PC-9 (cell line): ENCODE data around the gene MAGI1. TPM values are rescaled to one million over a fixed set of nuclear protein-coding genes. Genes with fewer than 3 reads are reported as not detected.

Experiments
- BruUV-seq: library from RNA; stranded (reverse); fragments of 400-500 nt; replicated peaks from 2 replicates; lab custom pipeline; 2021; lab: Mats Ljungman, UMichigan
- CTCF ChIA-PET: fragments of 300-600 bp; sonication (Branson Sonifier 250); formaldehyde crosslinking; loops from one replicate; lab custom pipeline; 2022; ENCODE audit warnings: antibody characterized with exemption; lab: Charles Lee
- POLR2A ChIA-PET: fragments of 300-600 bp; sonication (Branson Sonifier 250); formaldehyde crosslinking; loops from one replicate; lab custom pipeline; 2022; ENCODE audit warnings: antibody characterized with exemption; ENCODE audit not compliant: unreplicated experiment; lab: Charles Lee
- DNase-seq, 2 experiments: peaks; one replicate each; pipeline versions ENCODE4 v3.0.0 to v3.0.0-alpha.2; 2015 to 2022; ENCODE audit warnings: mixed read lengths in 1 of 2
- H2AFZ ChIP-seq: fragments of 200-600 bp; sonication (generic); 2 replicates; pipeline ENCODE4 v1.8.1; 2017; ENCODE audit warnings: antibody characterized with exemption
- H3F3A ChIP-seq: fragments of 200-600 bp; sonication (generic); 2 replicates; pipeline ENCODE4 v1.8.1; 2017; ENCODE audit warnings: antibody characterized with exemption, mild to moderate bottlenecking, low read depth; ENCODE audit not compliant: insufficient read depth
- H3K27ac ChIP-seq: fragments of 200-600 bp; sonication (generic); 2 replicates; pipeline ENCODE4 v1.6.1; 2016; ENCODE audit warnings: mixed run types
- H3K27me3 ChIP-seq: fragments of 200-600 bp; sonication (generic); 2 replicates; pipeline ENCODE4 v1.6.1; 2016; ENCODE audit warnings: low read depth, mixed run types; ENCODE audit not compliant: insufficient read depth
- H3K36me3 ChIP-seq: fragments of 200-600 bp; sonication (generic); 2 replicates; pipeline ENCODE4 v1.6.1; 2016; ENCODE audit warnings: low read depth, mixed run types
- H3K4me1 ChIP-seq: fragments of 200-600 bp; sonication (generic); replicated peaks from 2 replicates; pipeline ENCODE4 v1.6.1; 2016; ENCODE audit warnings: mixed run types; ENCODE audit not compliant: insufficient read depth
- H3K4me2 ChIP-seq: fragments of 200-600 bp; sonication (generic); 2 replicates; pipeline ENCODE4 v1.6.1; 2017; ENCODE audit warnings: mixed run types
- H3K4me3 ChIP-seq: fragments of 200-600 bp; sonication (generic); 2 replicates; pipeline ENCODE4 v1.6.1; 2016; ENCODE audit warnings: mixed run types
- H3K79me2 ChIP-seq: fragments of 200-600 bp; sonication (generic); 2 replicates; pipeline ENCODE4 v1.6.1; 2017; ENCODE audit warnings: low read depth, mixed run types
- H3K9me2 ChIP-seq: fragments of 200-600 bp; sonication (generic); 2 replicates; pipeline ENCODE4 v1.8.1; 2017; ENCODE audit warnings: mild to moderate bottlenecking; ENCODE audit not compliant: insufficient read depth
- H3K9me3 ChIP-seq: fragments of 200-600 bp; sonication (generic); 2 replicates; pipeline ENCODE4 v1.8.1; 2016; ENCODE audit warnings: low read depth; ENCODE audit not compliant: insufficient read depth
- H4K20me1 ChIP-seq: fragments of 200-600 bp; sonication (generic); 2 replicates; pipeline ENCODE4 v1.8.1; 2017; ENCODE audit not compliant: insufficient read depth
- CTCF ChIP-seq: fragments of 200-600 bp; sonication (generic); conservative IDR thresholded peaks from 2 replicates; pipeline ENCODE4 v1.6.1; 2017; ENCODE audit warnings: mixed run types, antibody characterized with exemption, mild to moderate bottlenecking, moderate library complexity
- EZH2 ChIP-seq: fragments of 200-600 bp; sonication (generic); IDR thresholded peaks from 2 replicates; pipeline ENCODE4 v1.8.0; 2017; ENCODE audit warnings: antibody characterized with exemption, low read depth
- intact Hi-C: fragments of 100-400 bp; cut with micrococcal nuclease; formaldehyde crosslinking; loops from one replicate; pipeline ENCODE4 v1.10.0; 2022; ENCODE audit not compliant: unreplicated experiment
- total RNA-seq: library from RNA; stranded (reverse); gene quantifications from 2 replicates; pipeline ENCODE4 v1.2.3, GENCODE V29; 2021

The MAGI1 gene
- total RNA-seq, 1 experiment from 2014 or later = 23.3 TPM

- no peak for DNase-seq
- H2AFZ ChIP-seq = no peak overlapping the region
- ChIA-PET CTCF (interaction anchor here (0.5 kb wide), 1 partner anchor 1190 kb away, joined by 6 read pairs; no protein-coding TSS in a partner anchor), POLR2A (no interaction called here)
- H3K27me3 ChIP-seq = no peaks in the 10 kb centered on the region
- H3K27ac ChIP-seq = no peak overlapping the region
- H3K79me2 ChIP-seq = no peaks in the 10 kb centered on the region
- H3K4me1 ChIP-seq = peaks cover 5% of the 10 kb centered on the region; the same call in 1 of the 2 replicates
- H3K9me3 ChIP-seq = no peaks in the 10 kb centered on the region
- H3K4me2 ChIP-seq = no peak overlapping the region
- no peaks in the 10 kb centered on the region for H3K9me2 ChIP-seq
- BruUV-seq = no TSS peak
- no peaks in the 10 kb centered on the region for H3K36me3 ChIP-seq
- H3F3A ChIP-seq = no peaks in the 10 kb centered on the region
- H3K4me3 ChIP-seq = no peak overlapping the region
- intact Hi-C loops = loop anchor here (10.0 kb wide), 1 partner anchor 1143 kb away; no protein-coding TSS in a partner anchor
- no peak for TF ChIP-seq CTCF
- no peak for TF ChIP-seq EZH2
- no peaks in the 10 kb centered on the region; the same call in 1 of the 2 replicates for H4K20me1 ChIP-seq
Measured at GRCh38 chr3:65677486-65678010, 361.2 kb downstream of the MAGI1 start.

- H3K4me3 ChIP-seq = no peak overlapping the region
- DNase-seq = no peak
- no peak overlapping the region for H2AFZ ChIP-seq
- H3K36me3 ChIP-seq = no peaks in the 10 kb centered on the region
- ChIA-PET POLR2A (no interaction called here), CTCF (no interaction called here)
- H3K9me3 ChIP-seq = no peaks in the 10 kb centered on the region
- intact Hi-C loops = loop anchor here (10.0 kb wide), 1 partner anchor 1142 kb away; no protein-coding TSS in a partner anchor
- no peaks in the 10 kb centered on the region for H3F3A ChIP-seq
- BruUV-seq = no TSS peak
- no peaks in the 10 kb centered on the region; the same call in 1 of the 2 replicates for H4K20me1 ChIP-seq
- H3K79me2 ChIP-seq = no peaks in the 10 kb centered on the region
- peaks cover 5% of the 10 kb centered on the region; the same call in 1 of the 2 replicates for H3K4me1 ChIP-seq
- no peaks in the 10 kb centered on the region for H3K9me2 ChIP-seq
- H3K27me3 ChIP-seq = no peaks in the 10 kb centered on the region
- TF ChIP-seq EZH2 = no peak
- TF ChIP-seq CTCF = no peak
- H3K27ac ChIP-seq = no peak overlapping the region
- no peak overlapping the region for H3K4me2 ChIP-seq
Measured at GRCh38 chr3:65676580-65676979, 362.1 kb downstream of the MAGI1 start.

GRCh38 chr3:65675011-65675410, 363.7 kb downstream of the MAGI1 start:
- Histone ChIP-seq H3K9me2 (no peaks in the 10 kb centered on the region), H2AFZ (no peak overlapping the region), H3K9me3 (no peaks in the 10 kb centered on the region), H3K4me1 (peaks cover 5% of the 10 kb centered on the region; the same call in 1 of the 2 replicates), H3K27me3 (no peaks in the 10 kb centered on the region), H3K4me3 (no peak overlapping the region), H3K79me2 (no peaks in the 10 kb centered on the region), H3K4me2 (no peak overlapping the region), H3K36me3 (no peaks in the 10 kb centered on the region), H3K27ac (no peak overlapping the region), H4K20me1 (no peaks in the 10 kb centered on the region; the same call in 1 of the 2 replicates), H3F3A (no peaks in the 10 kb centered on the region)
- TF ChIP-seq CTCF (no peak), EZH2 (no peak)
- no TSS peak for BruUV-seq
- ChIA-PET CTCF (no interaction called here), POLR2A (no interaction called here)
- intact Hi-C loops = loop anchor here (10.0 kb wide), 1 partner anchor 1140 kb away; no protein-coding TSS in a partner anchor
- no peak for DNase-seq
